ENCODE results near the gene WBP4.
"Not testable (repeated sequence)": the region's sequence is repeated elsewhere in the genome, so short reads cannot be mapped to it uniquely, and the experiment has no call there.

The WBP4 gene

GRCh38 chr13:41034382-41034781 lies 26.9 kb upstream of the WBP4 start:
- Histone ChIP-seq H3K9me3 (ENCODE audit: control insufficient read depth, low read length) (no peaks in the 10 kb centered on the region), H3K4me1 (no peaks in the 10 kb centered on the region), H3K4me3 (ENCODE audit: low read depth, low read length) (no peak overlapping the region), H3K27ac (no peak overlapping the region), H3K27me3 (ENCODE audit: control insufficient read depth, insufficient read depth, low read length) (no peaks in the 10 kb centered on the region), H3K4me2 (ENCODE audit: low read length) (no peak overlapping the region), H3K9ac (no peak overlapping the region), H3K79me2 (peaks cover 7% of the 10 kb centered on the region), H3K36me3 (ENCODE audit: control insufficient read depth, insufficient read depth, low read length) (no peaks in the 10 kb centered on the region), H2AFZ (no peak overlapping the region)
- no peak for TF ChIP-seq CTCF (IDR thresholded peaks at IDR 0.05)

GRCh38 chr13:41034881-41035280 lies 26.4 kb upstream of the WBP4 start:
- H3K27ac ChIP-seq, result no peak overlapping the region
- no peak overlapping the region for H3K4me2 ChIP-seq (ENCODE audit: low read length)
- no peak overlapping the region for H2AFZ ChIP-seq
- no peak overlapping the region for H3K9ac ChIP-seq
- H3K4me1 ChIP-seq, result no peaks in the 10 kb centered on the region
- no peak for TF ChIP-seq CTCF (IDR thresholded peaks at IDR 0.05)
- peaks cover 7% of the 10 kb centered on the region for H3K79me2 ChIP-seq
- H3K9me3 ChIP-seq (ENCODE audit: control insufficient read depth, low read length), result no peaks in the 10 kb centered on the region
- no peak overlapping the region for H3K4me3 ChIP-seq (ENCODE audit: low read depth, low read length)
- no peaks in the 10 kb centered on the region for H3K27me3 ChIP-seq (ENCODE audit: control insufficient read depth, insufficient read depth, low read length)
- no peaks in the 10 kb centered on the region for H3K36me3 ChIP-seq (ENCODE audit: control insufficient read depth, insufficient read depth, low read length)

- not testable (repeated sequence) for H3K4me2 ChIP-seq (ENCODE audit: low read length); H3K27ac ChIP-seq; H3K79me2 ChIP-seq; H3K27me3 ChIP-seq (ENCODE audit: control insufficient read depth, insufficient read depth, low read length); H3K36me3 ChIP-seq (ENCODE audit: control insufficient read depth, insufficient read depth, low read length); H2AFZ ChIP-seq; H3K4me3 ChIP-seq (ENCODE audit: low read depth, low read length); H3K9ac ChIP-seq; H3K9me3 ChIP-seq (ENCODE audit: control insufficient read depth, low read length); H3K4me1 ChIP-seq
Observed at GRCh38 chr13:41036557-41036956, 24.8 kb upstream of the WBP4 start.

GRCh38 chr13:41039746-41040145 lies 21.6 kb upstream of the WBP4 start:
- Histone ChIP-seq H3K4me3 (ENCODE audit: low read depth, low read length) (no peak overlapping the region), H3K36me3 (ENCODE audit: control insufficient read depth, insufficient read depth, low read length) (no peaks in the 10 kb centered on the region), H3K4me2 (ENCODE audit: low read length) (no peak overlapping the region), H3K79me2 (peaks cover 7% of the 10 kb centered on the region), H3K9ac (no peak overlapping the region), H3K27me3 (ENCODE audit: control insufficient read depth, insufficient read depth, low read length) (no peaks in the 10 kb centered on the region), H3K4me1 (no peaks in the 10 kb centered on the region), H2AFZ (no peak overlapping the region), H3K9me3 (ENCODE audit: control insufficient read depth, low read length) (no peaks in the 10 kb centered on the region), H3K27ac (no peak overlapping the region)
- TF ChIP-seq CTCF (IDR thresholded peaks at IDR 0.05), result no peak

GRCh38 chr13:41040584-41041334 lies 20.6 kb upstream of the WBP4 start:
- H2AFZ ChIP-seq, result no peak overlapping the region
- no peaks in the 10 kb centered on the region for H3K4me1 ChIP-seq
- no peak for TF ChIP-seq CTCF (IDR thresholded peaks at IDR 0.05)
- no peak overlapping the region for H3K27ac ChIP-seq
- H3K4me2 ChIP-seq (ENCODE audit: low read length), result no peak overlapping the region
- peaks cover 7% of the 10 kb centered on the region for H3K79me2 ChIP-seq
- no peaks in the 10 kb centered on the region for H3K27me3 ChIP-seq (ENCODE audit: control insufficient read depth, insufficient read depth, low read length)
- no peaks in the 10 kb centered on the region for H3K36me3 ChIP-seq (ENCODE audit: control insufficient read depth, insufficient read depth, low read length)
- H3K9ac ChIP-seq, result no peak overlapping the region
- H3K9me3 ChIP-seq (ENCODE audit: control insufficient read depth, low read length), result no peaks in the 10 kb centered on the region
- no peak overlapping the region for H3K4me3 ChIP-seq (ENCODE audit: low read depth, low read length)

GRCh38 chr13:41042419-41042818 lies 18.9 kb upstream of the WBP4 start:
- H3K4me1 ChIP-seq; H3K4me2 ChIP-seq (ENCODE audit: low read length); H3K27me3 ChIP-seq (ENCODE audit: control insufficient read depth, insufficient read depth, low read length); H3K9ac ChIP-seq; H3K4me3 ChIP-seq (ENCODE audit: low read depth, low read length); H3K9me3 ChIP-seq (ENCODE audit: control insufficient read depth, low read length); H3K27ac ChIP-seq; H2AFZ ChIP-seq; H3K36me3 ChIP-seq (ENCODE audit: control insufficient read depth, insufficient read depth, low read length): not testable (repeated sequence)
- H3K79me2 ChIP-seq, result peaks cover 13% of the 10 kb centered on the region
